Left renal cortex interstitium (tissue), 4 donors: ENCODE data around the gene RAB27B. TPM values are rescaled to one million over a fixed set of nuclear protein-coding genes. Genes with fewer than 3 reads are reported as not detected.

Experiments
- DNase-seq, 4 donors: peaks; one replicate each; pipeline ENCODE4 v3.0.0-alpha.2; 2013; ENCODE audit warnings: low read depth in 4 of 4, low spot score in 2 of 4, missing footprints in 1 of 4
- polyA plus RNA-seq, 4 donors: library from polyadenylated mRNA; unstranded; fragments of 120-200 nt; gene quantifications; one replicate each; pipeline ENCODE4 v1.2.1, GENCODE V29; 2013; ENCODE audit not compliant: insufficient read length in 4 of 4

RAB27B gene
- polyA plus RNA-seq, 4 donors = 4.3 to 5.3 (median 4.8) TPM

DNA sequence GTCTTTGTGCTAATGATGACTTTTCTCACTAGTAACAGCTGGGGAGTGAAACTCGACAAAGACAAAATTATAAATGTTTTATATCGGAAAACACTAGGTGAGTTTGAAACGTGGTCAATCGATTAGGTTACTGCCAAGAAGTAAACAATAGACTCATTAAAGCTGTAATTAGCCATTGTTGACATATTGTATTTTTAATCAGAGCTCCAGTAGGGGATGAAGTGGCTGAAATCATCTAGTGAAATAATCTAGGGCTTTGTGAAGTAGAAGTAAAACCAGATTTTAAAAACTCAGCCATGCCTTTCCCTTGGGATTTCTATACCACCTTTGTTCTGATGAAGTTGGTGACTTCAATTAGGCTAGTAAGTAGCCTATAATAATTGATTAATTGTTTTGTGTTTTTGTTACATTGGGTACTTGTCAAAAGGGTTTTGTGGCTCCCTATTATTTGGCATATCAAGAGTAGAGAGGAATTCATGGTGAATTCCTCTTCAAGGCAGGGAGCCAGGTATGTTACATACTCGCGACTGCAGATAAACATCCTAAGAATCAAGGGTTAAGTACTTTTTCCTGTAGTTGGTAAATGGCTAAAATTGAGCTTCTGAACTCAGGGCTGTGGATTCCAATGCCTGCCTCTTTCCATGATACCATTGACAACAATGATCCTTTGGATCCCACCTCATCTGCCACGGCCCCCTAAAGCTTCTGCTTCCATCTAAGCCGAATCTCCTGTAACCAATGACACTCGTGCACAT, 31.6 kb downstream of the RAB27B start:
- no peak for DNase-seq

DNA sequence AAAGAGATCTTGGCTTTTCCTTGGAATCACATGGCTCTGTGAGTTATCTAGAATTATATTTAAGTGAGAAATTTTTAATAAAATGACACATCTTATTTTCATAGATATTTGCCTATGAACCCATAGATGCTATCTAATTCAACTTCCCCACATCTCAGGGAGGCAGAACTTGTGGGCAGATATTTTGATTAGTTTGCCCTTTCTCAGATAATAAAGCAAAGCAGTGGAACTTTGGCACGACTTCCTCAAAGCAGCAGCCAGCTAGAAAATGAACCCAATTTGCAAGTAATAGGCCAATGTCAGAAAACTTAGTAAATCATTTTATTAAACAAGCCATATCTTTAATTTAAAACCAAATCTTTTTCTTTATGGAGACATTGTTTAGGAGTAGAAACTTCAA, 32.7 kb downstream of the RAB27B start:
- DNase-seq = no peak

DNA sequence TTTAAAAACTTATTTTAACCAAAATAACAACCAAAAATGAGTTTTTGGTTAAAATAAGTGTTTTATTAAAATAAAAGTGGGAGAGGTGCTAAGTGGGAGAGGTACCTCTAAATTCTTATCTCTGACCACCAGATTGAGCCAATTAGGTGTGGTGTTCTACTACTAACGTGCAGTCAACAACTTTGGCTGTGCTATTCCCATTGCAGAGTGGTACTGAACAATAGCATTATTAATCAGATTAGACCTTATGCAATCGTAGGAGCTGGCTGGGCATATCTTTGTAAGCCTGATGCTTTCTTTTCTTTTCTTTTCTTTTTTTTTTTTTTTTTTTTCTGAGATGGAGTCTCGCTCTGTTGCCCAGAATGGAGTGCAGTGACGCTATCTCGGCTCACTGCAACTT, 38.9 kb downstream of the RAB27B start:
- no peak for DNase-seq

- no peak for DNase-seq
Measured at GRCh38 chr18:54871231-54871630, 43.0 kb downstream of the RAB27B start.

- no peak for DNase-seq
Measured at GRCh38 chr18:54872681-54873080, 44.4 kb downstream of the RAB27B start.

- no peak for DNase-seq
Measured at GRCh38 chr18:54873884-54874255, 45.6 kb downstream of the RAB27B start.

DNA sequence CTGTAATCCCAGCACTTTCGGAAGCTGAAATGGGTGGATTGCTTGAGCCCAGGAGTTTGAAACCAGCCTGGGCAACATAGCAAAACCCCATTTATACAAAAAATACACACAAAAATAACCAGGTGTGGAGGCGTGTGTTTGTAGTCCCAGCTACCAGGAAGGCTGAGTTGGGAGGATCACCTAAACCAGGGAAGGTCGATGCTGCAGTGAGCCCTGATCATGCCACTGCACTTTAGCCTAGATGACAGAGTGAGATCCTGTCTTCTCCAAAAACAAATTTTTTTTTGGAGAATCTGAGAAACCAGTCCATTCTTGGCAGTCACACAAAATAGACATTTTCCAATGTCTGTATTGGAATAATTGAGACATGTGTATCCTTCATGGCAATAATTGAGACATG, 46.8 kb downstream of the RAB27B start:
- no peak for DNase-seq

GRCh38 chr18:54877076-54877475, 48.8 kb downstream of the RAB27B start:
- DNase-seq = no peak

DNA sequence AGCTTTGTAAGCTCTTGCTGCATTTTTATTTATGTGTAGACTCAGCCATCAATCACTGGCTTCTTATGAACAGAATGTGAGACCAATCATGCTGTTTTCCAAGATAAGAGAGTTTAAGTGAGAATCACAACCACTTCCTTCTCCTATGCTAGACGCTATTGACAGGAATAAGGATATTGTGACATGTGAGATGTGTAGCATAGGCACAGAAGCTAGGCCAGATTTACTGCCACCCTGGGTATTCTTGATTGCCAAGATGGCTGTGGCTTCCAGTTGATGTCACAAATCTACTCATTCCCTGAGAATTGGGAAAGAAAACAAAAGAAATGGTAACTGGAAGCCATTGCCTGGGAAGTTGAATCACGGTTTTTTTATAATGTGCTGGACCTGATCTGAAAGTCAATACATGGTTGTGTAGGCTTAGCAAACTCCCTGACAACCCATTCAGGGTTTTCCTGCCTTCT, 49.9 kb downstream of the RAB27B start:
- no peak for DNase-seq

DNA sequence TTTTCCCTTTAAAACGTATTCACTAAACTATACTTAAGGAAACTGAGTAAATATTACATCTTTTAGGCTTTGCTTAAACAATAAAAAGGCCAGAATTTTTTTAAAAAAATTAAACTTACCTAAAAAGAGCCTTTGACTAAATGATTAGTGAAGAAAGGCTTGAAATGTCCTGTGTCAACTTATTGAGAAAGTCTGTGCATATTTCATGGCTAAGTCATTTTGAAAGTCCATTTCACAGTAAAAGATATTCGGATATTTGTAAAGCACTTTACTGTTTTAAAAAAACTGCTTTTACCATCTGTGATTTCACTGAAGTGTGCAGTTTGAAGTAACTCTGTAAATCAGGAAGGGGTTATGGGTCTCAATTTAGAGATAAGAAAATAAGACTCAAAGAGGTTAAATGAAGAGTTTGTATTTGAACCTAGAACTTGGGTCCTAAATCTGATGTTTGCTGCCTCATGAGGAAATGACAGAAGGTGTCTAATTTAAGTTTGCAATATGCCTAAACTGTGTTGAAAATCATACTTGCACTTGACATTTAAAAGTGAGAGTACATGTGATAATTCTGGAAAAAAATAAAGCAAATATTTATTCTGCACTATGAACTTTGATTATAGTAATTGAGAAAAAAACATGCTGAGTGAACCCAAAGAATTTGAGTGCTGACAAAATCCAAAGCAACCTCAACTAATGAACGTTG, 50.5 kb downstream of the RAB27B start:
- DNase-seq = no peak

DNA sequence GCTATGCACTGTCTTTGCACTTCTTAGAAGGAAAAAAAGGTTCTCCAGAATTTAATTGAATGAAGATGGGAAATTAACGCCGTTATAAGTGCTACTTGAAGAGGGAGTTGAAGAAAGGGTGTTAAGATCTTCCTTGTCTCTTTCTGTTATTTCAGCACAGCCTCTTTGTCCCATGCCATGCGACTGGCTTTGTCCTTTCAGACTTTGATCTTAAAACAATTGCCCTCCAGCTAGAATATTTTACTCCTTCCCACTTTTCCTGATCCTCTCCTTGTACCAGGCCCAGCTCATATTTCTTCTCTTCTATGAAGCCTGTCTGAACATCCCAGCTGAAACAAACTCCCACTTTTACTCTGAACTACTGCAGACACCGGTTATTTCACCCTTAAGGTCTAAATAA, 51.4 kb downstream of the RAB27B start:
- no peak for DNase-seq

- no peak for DNase-seq
Measured at GRCh38 chr18:54880395-54881105, 52.3 kb downstream of the RAB27B start.

GRCh38 chr18:54881229-54881768, 53.0 kb downstream of the RAB27B start:
- DNase-seq = no peak

DNA sequence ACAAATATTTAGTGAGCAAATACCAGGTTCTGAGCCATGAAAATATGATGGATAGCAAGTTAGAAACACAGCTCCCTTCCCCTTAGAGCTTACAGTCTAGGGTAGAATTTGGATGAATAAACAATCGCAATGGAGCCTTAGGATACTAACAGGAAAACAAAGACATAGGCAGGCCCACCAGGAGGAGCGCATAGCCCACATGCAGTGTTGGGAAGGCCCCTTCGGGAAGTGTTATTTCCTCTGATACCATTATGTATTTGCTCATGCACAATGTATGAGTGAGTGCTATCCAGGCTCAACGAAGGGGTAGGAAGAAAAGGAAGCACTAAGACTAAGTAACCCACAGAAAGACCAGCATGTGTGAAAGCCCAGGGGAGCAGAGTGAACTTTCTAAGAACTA, 54.0 kb downstream of the RAB27B start:
- DNase-seq = no peak

DNA sequence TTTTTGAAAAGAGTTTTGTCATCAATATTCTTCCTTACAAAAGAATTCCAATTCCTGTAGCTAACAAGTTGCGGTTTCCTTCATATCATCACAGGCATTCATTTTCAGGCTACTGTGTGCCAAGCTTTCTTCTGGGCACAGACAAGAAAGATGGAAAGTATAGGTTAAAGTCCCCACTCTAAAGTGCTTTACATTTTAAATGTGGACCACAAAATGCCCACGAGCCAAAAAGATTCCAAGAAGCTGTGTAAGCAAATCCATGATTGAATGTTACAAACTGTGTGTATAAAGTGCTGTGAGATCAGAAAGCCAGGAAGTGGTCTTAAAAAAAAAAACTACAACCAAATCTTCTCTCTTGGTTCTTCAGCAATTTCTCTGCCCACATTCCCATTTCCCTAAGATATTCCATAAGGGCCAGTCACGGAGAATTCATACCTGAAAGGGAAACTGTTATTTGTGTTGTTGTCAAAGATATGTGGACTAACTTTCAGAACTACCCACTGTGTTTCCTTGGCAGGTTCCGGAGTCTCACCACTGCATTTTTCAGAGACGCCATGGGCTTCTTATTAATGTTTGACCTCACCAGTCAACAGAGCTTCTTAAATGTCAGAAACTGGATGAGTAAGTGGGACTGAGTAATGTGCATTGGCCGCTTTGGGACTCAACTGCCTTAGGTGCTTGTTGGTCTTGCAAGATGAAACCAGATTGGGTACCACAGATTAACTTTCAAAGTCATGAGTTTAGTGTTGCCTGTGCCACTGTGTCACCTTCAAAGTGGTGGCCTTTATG, 55.7 kb downstream of the RAB27B start:
- no peak for DNase-seq

- DNase-seq = no peak
Measured at GRCh38 chr18:54888378-54888777, 60.1 kb downstream of the RAB27B start.

- no peak for DNase-seq
Measured at GRCh38 chr18:54888933-54889332, 60.7 kb downstream of the RAB27B start.

- DNase-seq = no peak
Measured at GRCh38 chr18:54899500-54899899, 71.2 kb downstream of the RAB27B start.

DNA sequence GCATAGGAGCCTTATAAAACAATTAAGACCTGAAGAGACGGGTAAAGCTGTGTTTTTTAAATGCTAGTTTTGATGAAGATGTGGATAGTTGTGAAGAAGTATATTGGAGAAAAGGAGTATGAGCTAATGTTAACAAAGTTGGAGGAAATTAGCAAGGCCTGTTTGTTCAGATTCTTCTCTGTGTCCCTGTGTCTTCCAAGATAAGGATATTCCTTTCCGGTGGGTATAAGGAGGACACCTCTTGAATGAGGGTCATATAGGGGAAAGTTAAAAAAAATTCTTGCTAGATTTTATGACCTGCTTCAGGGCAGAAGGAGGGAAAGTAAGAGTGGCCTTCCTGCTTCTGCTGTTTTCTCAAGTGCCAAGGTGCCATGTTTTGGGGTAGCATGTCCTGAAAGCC, 72.0 kb downstream of the RAB27B start:
- no peak for DNase-seq

- no peak for DNase-seq
Measured at GRCh38 chr18:54904581-54904980, 76.3 kb downstream of the RAB27B start.

GRCh38 chr18:54905629-54906028, 77.4 kb downstream of the RAB27B start:
- no peak for DNase-seq
